PC-3 (cell line): Measurements from ENCODE around the gene ATP8A2.

Experiments used
- EZH2 ChIP-seq: fragments of 300-600 bp; sonication (generic); IDR thresholded peaks from one replicate; pipeline ENCODE4 v1.6.1; 2017; ENCODE audit warnings: antibody characterized with exemption, mild to moderate bottlenecking, low read length; ENCODE audit not compliant: unreplicated experiment
- TF ChIP-seq, protein P1 (sequence below): fragments of 300-600 bp; sonication (generic); conservative IDR thresholded peaks from 2 replicates; pipeline ENCODE4 v1.5.1; 2017; ENCODE audit warnings: antibody characterized with exemption, low read depth, mild to moderate bottlenecking, low read length

DNA sequence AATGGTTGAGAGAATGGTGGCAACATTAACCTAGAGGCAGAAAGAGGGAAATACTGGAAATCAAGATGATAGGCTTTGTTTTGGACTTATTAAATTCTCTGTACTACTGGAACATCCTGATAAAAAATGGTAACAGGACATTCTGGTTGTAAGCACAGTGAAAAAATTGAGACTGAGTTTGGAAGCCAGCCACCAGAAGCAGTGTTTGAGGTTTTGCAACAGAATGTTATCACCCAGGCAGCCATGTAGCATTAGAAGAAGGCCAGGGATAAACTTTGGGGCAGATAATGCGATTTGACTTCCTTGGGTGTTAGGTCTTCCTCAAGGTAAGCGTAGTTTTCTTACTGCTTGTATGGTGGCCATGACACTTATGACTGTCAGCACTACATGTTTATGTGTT is 307.4 kb downstream of the ATP8A2 start:
- TF ChIP-seq, protein P1, sequence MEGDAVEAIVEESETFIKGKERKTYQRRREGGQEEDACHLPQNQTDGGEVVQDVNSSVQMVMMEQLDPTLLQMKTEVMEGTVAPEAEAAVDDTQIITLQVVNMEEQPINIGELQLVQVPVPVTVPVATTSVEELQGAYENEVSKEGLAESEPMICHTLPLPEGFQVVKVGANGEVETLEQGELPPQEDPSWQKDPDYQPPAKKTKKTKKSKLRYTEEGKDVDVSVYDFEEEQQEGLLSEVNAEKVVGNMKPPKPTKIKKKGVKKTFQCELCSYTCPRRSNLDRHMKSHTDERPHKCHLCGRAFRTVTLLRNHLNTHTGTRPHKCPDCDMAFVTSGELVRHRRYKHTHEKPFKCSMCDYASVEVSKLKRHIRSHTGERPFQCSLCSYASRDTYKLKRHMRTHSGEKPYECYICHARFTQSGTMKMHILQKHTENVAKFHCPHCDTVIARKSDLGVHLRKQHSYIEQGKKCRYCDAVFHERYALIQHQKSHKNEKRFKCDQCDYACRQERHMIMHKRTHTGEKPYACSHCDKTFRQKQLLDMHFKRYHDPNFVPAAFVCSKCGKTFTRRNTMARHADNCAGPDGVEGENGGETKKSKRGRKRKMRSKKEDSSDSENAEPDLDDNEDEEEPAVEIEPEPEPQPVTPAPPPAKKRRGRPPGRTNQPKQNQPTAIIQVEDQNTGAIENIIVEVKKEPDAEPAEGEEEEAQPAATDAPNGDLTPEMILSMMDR, result no peak
- no peak for TF ChIP-seq EZH2
